ENCODE results near the gene SUV39H1.

DNA sequence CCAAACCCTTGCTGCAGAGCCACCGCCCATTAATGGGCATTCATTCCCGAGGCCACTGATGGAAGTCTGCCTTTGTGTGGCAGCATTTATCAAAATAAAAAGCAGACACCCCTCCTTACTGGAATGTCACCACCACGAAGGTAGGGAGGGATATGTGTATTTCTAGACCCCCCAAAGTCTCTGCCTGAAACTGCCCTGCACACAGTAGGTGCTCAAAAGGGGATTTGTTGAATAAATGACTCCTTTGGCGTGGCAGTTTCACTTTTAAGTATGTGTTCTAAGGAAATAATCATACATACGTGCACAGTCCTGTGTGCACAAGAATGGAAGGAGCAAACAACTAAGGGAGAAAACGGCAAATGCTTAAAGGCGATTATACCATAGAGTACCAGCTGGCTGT, 41.4 kb downstream of the SUV39H1 start:
- TF ChIP-seq, protein P1, sequence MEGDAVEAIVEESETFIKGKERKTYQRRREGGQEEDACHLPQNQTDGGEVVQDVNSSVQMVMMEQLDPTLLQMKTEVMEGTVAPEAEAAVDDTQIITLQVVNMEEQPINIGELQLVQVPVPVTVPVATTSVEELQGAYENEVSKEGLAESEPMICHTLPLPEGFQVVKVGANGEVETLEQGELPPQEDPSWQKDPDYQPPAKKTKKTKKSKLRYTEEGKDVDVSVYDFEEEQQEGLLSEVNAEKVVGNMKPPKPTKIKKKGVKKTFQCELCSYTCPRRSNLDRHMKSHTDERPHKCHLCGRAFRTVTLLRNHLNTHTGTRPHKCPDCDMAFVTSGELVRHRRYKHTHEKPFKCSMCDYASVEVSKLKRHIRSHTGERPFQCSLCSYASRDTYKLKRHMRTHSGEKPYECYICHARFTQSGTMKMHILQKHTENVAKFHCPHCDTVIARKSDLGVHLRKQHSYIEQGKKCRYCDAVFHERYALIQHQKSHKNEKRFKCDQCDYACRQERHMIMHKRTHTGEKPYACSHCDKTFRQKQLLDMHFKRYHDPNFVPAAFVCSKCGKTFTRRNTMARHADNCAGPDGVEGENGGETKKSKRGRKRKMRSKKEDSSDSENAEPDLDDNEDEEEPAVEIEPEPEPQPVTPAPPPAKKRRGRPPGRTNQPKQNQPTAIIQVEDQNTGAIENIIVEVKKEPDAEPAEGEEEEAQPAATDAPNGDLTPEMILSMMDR (IDR thresholded peaks at IDR 0.05; ENCODE audit: low read depth, low read length, poor library complexity, severe bottlenecking), result no peak
- no peak for TF ChIP-seq EZH2phosphoT487 (IDR thresholded peaks at IDR 0.05; ENCODE audit: borderline replicate concordance, low read length)
